Adipose tissue (tissue), 3 donors: ENCODE data around the gene PHF13. TPM values are rescaled to one million over a fixed set of nuclear protein-coding genes. Genes with fewer than 3 reads are reported as not detected.

Experiments
- polyA plus RNA-seq, 3 donors: library from polyadenylated mRNA; stranded (reverse); fragments of 200-250 nt; gene quantifications; one replicate each; pipeline ENCODE4 v1.2.3, GENCODE V29; 2013
- donor health status: healthy with polysubstance abuse.
- donor health status: Bipolar disorder and iron deficiency.
- donor health status: healthy.

Gene PHF13
- polyA plus RNA-seq, 3 donors, result 5.2 to 13.3 (median 11.1) TPM

Other genes with a start within 250 kb of the PHF13 start
- gene ACOT7, start 220.0 kb upstream of the PHF13 start, polyA plus RNA-seq, result 10 to 100 TPM in 2 of 3 donors, 1 to 10 TPM in 1; 6.5 to 13.8 (median 11.0) TPM
- gene HES2, start 193.8 kb upstream of the PHF13 start, polyA plus RNA-seq, result under 1 TPM in 2 of 3 donors, not detected in 1; 0.01 to 0.18 TPM
- 1 to 10 TPM in 1 of 3 donors, under 1 TPM in 2; 0.20 to 1.2 (median 0.28) TPM for gene ESPN, start 189.0 kb upstream of the PHF13 start, polyA plus RNA-seq
- 10 to 100 TPM in 2 of 3 donors, 1 to 10 TPM in 1; 2.6 to 18.1 (median 10.1) TPM for gene TNFRSF25, start 147.6 kb upstream of the PHF13 start, polyA plus RNA-seq
- 10 to 100 TPM in 1 of 3 donors, 1 to 10 TPM in 2; 1.7 to 16.8 (median 9.4) TPM for gene PLEKHG5, start 122.1 kb upstream of the PHF13 start, polyA plus RNA-seq
- gene NOL9, start 59.2 kb upstream of the PHF13 start, polyA plus RNA-seq, result 1 to 10 TPM; 2.8 to 5.8 (median 5.2) TPM
- under 1 TPM in 1 of 3 donors, not detected in 2; 0.12 TPM for gene TAS1R1, start 58.4 kb upstream of the PHF13 start, polyA plus RNA-seq
- gene ZBTB48, start 33.7 kb upstream of the PHF13 start, polyA plus RNA-seq, result 10 to 100 TPM; 19.0 to 31.4 (median 19.3) TPM
- gene KLHL21, start 10.9 kb upstream of the PHF13 start, polyA plus RNA-seq, result 10 to 100 TPM; 14.5 to 39.0 (median 30.2) TPM
- gene THAP3, start 11.1 kb downstream of the PHF13 start, polyA plus RNA-seq, result 10 to 100 TPM; 17.8 to 20.8 (median 20.1) TPM
- gene DNAJC11, start 88.1 kb downstream of the PHF13 start, polyA plus RNA-seq, result 10 to 100 TPM; 14.1 to 25.4 (median 21.1) TPM
- 100 to 1,000 TPM in 1 of 3 donors, 10 to 100 TPM in 2; 25.7 to 111 (median 60.2) TPM for gene CAMTA1, start 171.7 kb downstream of the PHF13 start, polyA plus RNA-seq